Smooth muscle cell (in vitro differentiated cells): ENCODE measurements around the gene SRPK2. TPM values are rescaled to one million over a fixed set of nuclear protein-coding genes. Genes with fewer than 3 reads are reported as not detected.
A peak's percentile ranks its signal among the peaks of the same experiment; 100 is the strongest.

ENCODE experiments used
- DNase-seq: peaks from one replicate; lab custom pipeline; 2025; ENCODE audit not compliant: unreplicated experiment; lab: John Stamatoyannopoulos, UW
- H2AFZ ChIP-seq: fragments of 200-600 bp; sonication (generic); 2 replicates; pipeline ENCODE4 v1.6.0; 2016; ENCODE audit warnings: antibody characterized with exemption, low read depth, mild to moderate bottlenecking
- H3F3A ChIP-seq: fragments of 200-600 bp; sonication (generic); 2 replicates; pipeline ENCODE4 v1.6.0; 2017; ENCODE audit warnings: antibody characterized with exemption, low read depth
- H3K27ac ChIP-seq: fragments of 200-600 bp; sonication (generic); 2 replicates; pipeline ENCODE4 v1.5.1; 2016; ENCODE audit warnings: low read depth, mild to moderate bottlenecking
- H3K27me3 ChIP-seq: fragments of 200-600 bp; sonication (generic); 2 replicates; pipeline ENCODE4 v1.6.1; 2016; ENCODE audit warnings: low read depth, mild to moderate bottlenecking
- H3K36me3 ChIP-seq: fragments of 200-600 bp; sonication (generic); 2 replicates; pipeline ENCODE4 v1.5.1; 2016; ENCODE audit warnings: low read depth
- H3K4me1 ChIP-seq: fragments of 200-600 bp; sonication (generic); 2 replicates; pipeline ENCODE4 v1.5.1; 2016; ENCODE audit warnings: low read depth
- H3K4me2 ChIP-seq: fragments of 200-600 bp; sonication (generic); 2 replicates; pipeline ENCODE4 v1.6.0; 2016; ENCODE audit warnings: mild to moderate bottlenecking
- H3K4me3 ChIP-seq: fragments of 200-600 bp; sonication (generic); 2 replicates; pipeline ENCODE4 v1.5.1; 2016; ENCODE audit warnings: mild to moderate bottlenecking
- H3K79me2 ChIP-seq: fragments of 200-600 bp; sonication (generic); 2 replicates; pipeline ENCODE4 v1.6.0; 2016; ENCODE audit warnings: low read depth, mild to moderate bottlenecking
- H3K9ac ChIP-seq: fragments of 200-600 bp; sonication (generic); 2 replicates; pipeline ENCODE4 v1.6.0; 2016; ENCODE audit warnings: low read depth
- H3K9me3 ChIP-seq: fragments of 200-600 bp; sonication (generic); replicated peaks from 2 replicates; pipeline ENCODE4 v1.5.1; 2016; ENCODE audit warnings: low read depth
- H4K20me1 ChIP-seq: fragments of 200-600 bp; sonication (generic); 2 replicates; pipeline ENCODE4 v1.6.0; 2016; ENCODE audit warnings: low read depth
- CTCF ChIP-seq: fragments of 200-600 bp; sonication (generic); IDR thresholded peaks from 2 replicates; pipeline ENCODE4 v1.5.1; 2017; ENCODE audit warnings: borderline replicate concordance, mild to moderate bottlenecking, antibody characterized with exemption; ENCODE audit not compliant: insufficient read depth, poor library complexity, severe bottlenecking
- WGBS: methylation state at CpG from one replicate; pipeline ENCODE4 v1.1.7; 2016; ENCODE audit warnings: low lambda C conversion rate; 5-methylcytosine and 5-hydroxymethylcytosine counted together
- polyA plus RNA-seq: library from polyadenylated mRNA; unstranded; fragments of >200 nt; fragmentation: Nextera tagmentation; extraction: Ambion mirVana; gene quantifications from 2 replicates; pipeline ENCODE4 v1.2.1, GENCODE V29; 2016
- total RNA-seq: library from RNA; depleted of rRNA; stranded (reverse); fragments of >200 nt; gene quantifications from 2 replicates; pipeline ENCODE4 v1.2.3, GENCODE V29; 2014

Gene SRPK2
- total and polyA plus RNA-seq, 2 experiments from 2014 or later: 21.9 to 28.0 TPM

GRCh38 chr7:105118612-105119600 is 269.8 kb downstream of the SRPK2 start:
- H3K4me1 ChIP-seq: peaks cover 13% of the 10 kb centered on the region
- peaks cover 13% of the 10 kb centered on the region for H3F3A ChIP-seq
- peaks cover 17% of the 10 kb centered on the region for H4K20me1 ChIP-seq
- H3K4me3 ChIP-seq: no peak overlapping the region
- no peak overlapping the region for H3K27ac ChIP-seq
- H3K79me2 ChIP-seq: no peaks in the 10 kb centered on the region
- 88% methylated on average over 9 of the region's 9 CpGs for WGBS
- no peak overlapping the region for H2AFZ ChIP-seq
- TF ChIP-seq CTCF: no peak
- no peak overlapping the region for H3K9ac ChIP-seq
- no peak for DNase-seq
- no peaks in the 10 kb centered on the region for H3K9me3 ChIP-seq
- H3K36me3 ChIP-seq: no peaks in the 10 kb centered on the region
- no peak overlapping the region for H3K4me2 ChIP-seq
- H3K27me3 ChIP-seq: no peaks in the 10 kb centered on the region

- H3F3A ChIP-seq: peaks cover 52% of the 10 kb centered on the region
- no peaks in the 10 kb centered on the region for H3K9me3 ChIP-seq
- 97% methylated on average over 9 of the region's 11 CpGs for WGBS
- no peak overlapping the region for H3K4me3 ChIP-seq
- peaks cover 28% of the 10 kb centered on the region for H3K36me3 ChIP-seq
- H3K4me1 ChIP-seq: peaks cover 2% of the 10 kb centered on the region
- no peak overlapping the region for H2AFZ ChIP-seq
- H3K79me2 ChIP-seq: no peaks in the 10 kb centered on the region
- no peak overlapping the region for H3K9ac ChIP-seq
- DNase-seq: no peak
- H3K27ac ChIP-seq: peak overlapping the region; percentile 19
- peaks cover 66% of the 10 kb centered on the region for H4K20me1 ChIP-seq
- no peak overlapping the region for H3K4me2 ChIP-seq
- no peaks in the 10 kb centered on the region for H3K27me3 ChIP-seq
- TF ChIP-seq CTCF: no peak
Observed at GRCh38 chr7:105112440-105113418, 276.0 kb downstream of the SRPK2 start.

- no peak for TF ChIP-seq CTCF
- no peaks in the 10 kb centered on the region for H3K27me3 ChIP-seq
- H3K4me2 ChIP-seq: no peak overlapping the region
- 96% methylated on average over 9 of the region's 9 CpGs for WGBS
- no peak overlapping the region for H3K27ac ChIP-seq
- H3K79me2 ChIP-seq: peaks cover 8% of the 10 kb centered on the region
- H3K4me3 ChIP-seq: no peak overlapping the region
- DNase-seq: no peak
- no peak overlapping the region for H3K9ac ChIP-seq
- no peaks in the 10 kb centered on the region for H3K4me1 ChIP-seq
- no peaks in the 10 kb centered on the region for H3K9me3 ChIP-seq
- H2AFZ ChIP-seq: no peak overlapping the region
- peaks cover 43% of the 10 kb centered on the region for H3F3A ChIP-seq
- H3K36me3 ChIP-seq: peaks cover 45% of the 10 kb centered on the region
- peaks cover 59% of the 10 kb centered on the region for H4K20me1 ChIP-seq
Observed at GRCh38 chr7:105107458-105107857, 281.3 kb downstream of the SRPK2 start.
